Colonic mucosa (tissue), 4 donors: ENCODE data around the gene MED29. TPM values are rescaled to one million over a fixed set of nuclear protein-coding genes. Genes with fewer than 3 reads are reported as not detected.

Experiments used
- DNase-seq: peaks from one replicate; pipeline ENCODE4 v3.0.0-alpha.2; 2020
- H3K27ac ChIP-seq: fragments of 200-600 bp; one replicate; pipeline ENCODE4 v1.8.0; 2021
- H3K27me3 ChIP-seq: fragments of 200-600 bp; one replicate; pipeline ENCODE4 v1.8.0; 2021
- H3K36me3 ChIP-seq: fragments of 200-600 bp; one replicate; pipeline ENCODE4 v1.8.0; 2021
- H3K4me1 ChIP-seq: fragments of 200-600 bp; one replicate; pipeline ENCODE4 v1.8.0; 2021; ENCODE audit warnings: mild to moderate bottlenecking
- H3K4me3 ChIP-seq: fragments of 200-600 bp; one replicate; pipeline ENCODE4 v1.8.0; 2021
- H3K9ac ChIP-seq, 2 donors: one replicate each; pipeline ENCODE4 v1.7.0; 2013; ENCODE audit warnings: control low read depth in 2 of 2, low read depth in 2 of 2, low read length in 2 of 2
- H3K9me3 ChIP-seq: fragments of 200-600 bp; one replicate; pipeline ENCODE4 v1.8.0; 2021
- intact Hi-C: fragments of 100-400 bp; cut with DNase I; formaldehyde crosslinking; loops from one replicate; pipeline ENCODE4 v1.14.1; 2022
- microRNA-seq: library from miRNA; unstranded; fragments of <30 nt; microRNA quantifications from one replicate; pipeline ENCODE4, GENCODE V29; 2019
- total RNA-seq, 2 donors: library from RNA; stranded (reverse); fragmentation: NEBNext Ultra II Directional in 1 of 2; extraction: Animal tissue kit (Norgen Biotek cat#: 25700) in 1 of 2; gene quantifications; one replicate each; pipeline ENCODE4 v1.2.1, GENCODE V29; 2021
- TF ChIP-seq, protein P1 (sequence below): fragments of 200-600 bp; IDR thresholded peaks from one replicate; pipeline ENCODE4 v1.8.0; 2022; ENCODE audit warnings: antibody characterized with exemption, mild to moderate bottlenecking
- donor health status: healthy.
- donor health status: DM: no; HTN: no; CAD: no.
- donor health status: DM: no; HTN: no; CAD: no.

MED29 gene
- total RNA-seq, 2 donors from 2014 or later: 22.8 to 37.5 TPM

GRCh38 chr19:39446365-39447084, 55.3 kb downstream of the MED29 start:
- intact Hi-C loops: loop anchor here (10.0 kb wide), 1 partner anchor 88 kb away; the partner anchor contains the start of gene EID2B
- peaks cover 6% of the 10 kb centered on the region for H3K4me1 ChIP-seq
- TF ChIP-seq, protein P1, sequence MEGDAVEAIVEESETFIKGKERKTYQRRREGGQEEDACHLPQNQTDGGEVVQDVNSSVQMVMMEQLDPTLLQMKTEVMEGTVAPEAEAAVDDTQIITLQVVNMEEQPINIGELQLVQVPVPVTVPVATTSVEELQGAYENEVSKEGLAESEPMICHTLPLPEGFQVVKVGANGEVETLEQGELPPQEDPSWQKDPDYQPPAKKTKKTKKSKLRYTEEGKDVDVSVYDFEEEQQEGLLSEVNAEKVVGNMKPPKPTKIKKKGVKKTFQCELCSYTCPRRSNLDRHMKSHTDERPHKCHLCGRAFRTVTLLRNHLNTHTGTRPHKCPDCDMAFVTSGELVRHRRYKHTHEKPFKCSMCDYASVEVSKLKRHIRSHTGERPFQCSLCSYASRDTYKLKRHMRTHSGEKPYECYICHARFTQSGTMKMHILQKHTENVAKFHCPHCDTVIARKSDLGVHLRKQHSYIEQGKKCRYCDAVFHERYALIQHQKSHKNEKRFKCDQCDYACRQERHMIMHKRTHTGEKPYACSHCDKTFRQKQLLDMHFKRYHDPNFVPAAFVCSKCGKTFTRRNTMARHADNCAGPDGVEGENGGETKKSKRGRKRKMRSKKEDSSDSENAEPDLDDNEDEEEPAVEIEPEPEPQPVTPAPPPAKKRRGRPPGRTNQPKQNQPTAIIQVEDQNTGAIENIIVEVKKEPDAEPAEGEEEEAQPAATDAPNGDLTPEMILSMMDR: no peak
- peak overlapping the region; percentile 98 to 100 for H3K9ac ChIP-seq
- H3K9me3 ChIP-seq: no peaks in the 10 kb centered on the region
- no peaks in the 10 kb centered on the region for H3K27me3 ChIP-seq
- H3K36me3 ChIP-seq: peaks cover 4% of the 10 kb centered on the region
- peak overlapping the region; percentile 82 for H3K4me3 ChIP-seq
- DNase-seq: no peak
- H3K27ac ChIP-seq: no peak overlapping the region

- H3K4me1 ChIP-seq: peaks cover 6% of the 10 kb centered on the region
- TF ChIP-seq, protein P1: no peak
- DNase-seq: no peak
- H3K9me3 ChIP-seq: no peaks in the 10 kb centered on the region
- peak overlapping the region in 1 of 2 donors; percentile 23 for H3K9ac ChIP-seq
- no peak overlapping the region for H3K27ac ChIP-seq
- H3K4me3 ChIP-seq: no peak overlapping the region
- H3K36me3 ChIP-seq: peaks cover 6% of the 10 kb centered on the region
- intact Hi-C loops: loop anchor here (10.0 kb wide), 1 partner anchor 87 kb away; the partner anchor contains the start of gene EID2B
- no peaks in the 10 kb centered on the region for H3K27me3 ChIP-seq
These were observed 57.1 kb downstream of the MED29 start for GRCh38 chr19:39448271-39448670.

DNA sequence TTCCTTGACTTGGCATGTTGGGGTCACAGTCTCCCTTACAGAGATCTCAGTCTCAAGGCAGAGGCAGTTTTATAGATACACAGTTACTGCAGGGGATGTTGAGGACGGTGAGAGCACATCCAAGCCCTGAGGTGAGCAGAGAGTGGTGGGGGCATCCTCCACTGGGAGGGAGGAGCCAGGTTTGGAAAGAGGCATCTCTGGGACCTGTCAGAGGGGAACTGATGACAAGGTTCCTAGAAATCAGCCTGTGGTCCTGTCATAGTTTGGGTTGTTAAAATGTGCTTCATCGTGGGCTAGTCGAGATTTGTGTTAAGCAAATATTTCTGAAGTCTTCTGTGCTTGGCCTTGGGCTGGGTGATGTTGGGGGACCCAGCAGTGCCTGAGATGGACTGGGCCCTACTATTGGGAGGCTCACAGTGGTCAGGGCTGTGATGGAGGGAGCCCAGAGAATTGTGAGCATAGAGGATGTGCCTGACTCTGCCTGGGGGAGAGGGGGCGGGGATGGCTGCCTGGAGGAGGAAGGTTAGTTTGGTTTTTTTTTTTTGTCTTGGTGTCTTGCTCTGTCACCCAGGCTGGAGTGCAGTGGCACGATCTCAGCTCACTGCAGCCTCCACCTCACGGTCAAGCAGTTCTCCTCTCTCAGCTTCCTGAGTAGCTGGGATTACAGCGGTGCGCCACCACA, 58.1 kb downstream of the MED29 start:
- H3K4me1 ChIP-seq: peaks cover 6% of the 10 kb centered on the region
- H3K9me3 ChIP-seq: no peaks in the 10 kb centered on the region
- no peaks in the 10 kb centered on the region for H3K27me3 ChIP-seq
- intact Hi-C loops: loop anchor here (10.0 kb wide), 1 partner anchor 86 kb away; the partner anchor contains the start of gene EID2B
- H3K27ac ChIP-seq: no peak overlapping the region
- TF ChIP-seq, protein P1: no peak
- peak overlapping the region in 1 of 2 donors; percentile 35 for H3K9ac ChIP-seq
- H3K4me3 ChIP-seq: no peak overlapping the region
- H3K36me3 ChIP-seq: peaks cover 6% of the 10 kb centered on the region
- DNase-seq: no peak

Small RNA genes within 50 kb of the gene (microRNA-seq; reads per million reads assigned to microRNA genes)
- gene MIR4530: not detected

Other genes with a start within 250 kb of the MED29 start
- not detected for gene NCCRP1, start 194.4 kb upstream of the MED29 start, total RNA-seq
- gene SYCN, start 187.1 kb upstream of the MED29 start, total RNA-seq: 1 to 10 TPM in 1 of 2 donors, not detected in 1; 2.1 TPM
- gene IFNL3, start 146.4 kb upstream of the MED29 start, total RNA-seq: not detected
- not detected for gene IFNL4, start 142.5 kb upstream of the MED29 start, total RNA-seq
- gene IFNL2, start 123.0 kb upstream of the MED29 start, total RNA-seq: not detected
- not detected for gene IFNL1, start 95.0 kb upstream of the MED29 start, total RNA-seq
- under 1 TPM; 0.25 to 0.29 TPM for gene LRFN1, start 70.5 kb upstream of the MED29 start, total RNA-seq
- gene GMFG, start 55.3 kb upstream of the MED29 start, total RNA-seq: 10 to 100 TPM in 1 of 2 donors, 1 to 10 TPM in 1; 8.7 to 12.7 TPM
- gene SAMD4B, start 49.0 kb upstream of the MED29 start, total RNA-seq: 10 to 100 TPM; 63.9 to 73.7 TPM
- 10 to 100 TPM; 31.9 to 41.6 TPM for gene PAF1, start 272 bp upstream of the MED29 start, total RNA-seq
- 100 to 1,000 TPM; 120 to 121 TPM for gene ZFP36, start 15.5 kb downstream of the MED29 start, total RNA-seq
- 10 to 100 TPM in 1 of 2 donors, 1 to 10 TPM in 1; 8.0 to 10.4 TPM for gene PLEKHG2, start 21.3 kb downstream of the MED29 start, total RNA-seq
- gene RPS16, start 44.6 kb downstream of the MED29 start, total RNA-seq: 1,000 to 10,000 TPM; 1,698 to 1,720 TPM
- 100 to 1,000 TPM in 1 of 2 donors, 10 to 100 TPM in 1; 76.6 to 123 TPM for gene SUPT5H, start 54.2 kb downstream of the MED29 start, total RNA-seq
- gene TIMM50, start 89.5 kb downstream of the MED29 start, total RNA-seq: 10 to 100 TPM; 45.7 to 83.9 TPM
- not detected for gene DLL3, start 107.6 kb downstream of the MED29 start, total RNA-seq
- not detected for gene SELENOV, start 123.8 kb downstream of the MED29 start, total RNA-seq
- gene EID2B, start 141.5 kb downstream of the MED29 start, total RNA-seq: under 1 TPM; 0.22 to 0.56 TPM
- 10 to 100 TPM; 11.4 to 11.9 TPM for gene EID2, start 148.8 kb downstream of the MED29 start, total RNA-seq
- not detected for gene LGALS13, start 211.1 kb downstream of the MED29 start, total RNA-seq